Smooth muscle cell (in vitro differentiated cells): Measurements from ENCODE around the gene GLT6D1. TPM values are rescaled to one million over a fixed set of nuclear protein-coding genes. Genes with fewer than 3 reads are reported as not detected.

ENCODE experiments used
- DNase-seq: peaks from one replicate; lab custom pipeline; 2025; ENCODE audit not compliant: unreplicated experiment; lab: John Stamatoyannopoulos, UW
- H2AFZ ChIP-seq: fragments of 200-600 bp; sonication (generic); 2 replicates; pipeline ENCODE4 v1.6.0; 2016; ENCODE audit warnings: antibody characterized with exemption, low read depth, mild to moderate bottlenecking
- H3F3A ChIP-seq: fragments of 200-600 bp; sonication (generic); 2 replicates; pipeline ENCODE4 v1.6.0; 2017; ENCODE audit warnings: antibody characterized with exemption, low read depth
- H3K27ac ChIP-seq: fragments of 200-600 bp; sonication (generic); 2 replicates; pipeline ENCODE4 v1.5.1; 2016; ENCODE audit warnings: low read depth, mild to moderate bottlenecking
- H3K27me3 ChIP-seq: fragments of 200-600 bp; sonication (generic); 2 replicates; pipeline ENCODE4 v1.6.1; 2016; ENCODE audit warnings: low read depth, mild to moderate bottlenecking
- H3K36me3 ChIP-seq: fragments of 200-600 bp; sonication (generic); 2 replicates; pipeline ENCODE4 v1.5.1; 2016; ENCODE audit warnings: low read depth
- H3K4me1 ChIP-seq: fragments of 200-600 bp; sonication (generic); 2 replicates; pipeline ENCODE4 v1.5.1; 2016; ENCODE audit warnings: low read depth
- H3K4me2 ChIP-seq: fragments of 200-600 bp; sonication (generic); 2 replicates; pipeline ENCODE4 v1.6.0; 2016; ENCODE audit warnings: mild to moderate bottlenecking
- H3K4me3 ChIP-seq: fragments of 200-600 bp; sonication (generic); 2 replicates; pipeline ENCODE4 v1.5.1; 2016; ENCODE audit warnings: mild to moderate bottlenecking
- H3K79me2 ChIP-seq: fragments of 200-600 bp; sonication (generic); 2 replicates; pipeline ENCODE4 v1.6.0; 2016; ENCODE audit warnings: low read depth, mild to moderate bottlenecking
- H3K9ac ChIP-seq: fragments of 200-600 bp; sonication (generic); 2 replicates; pipeline ENCODE4 v1.6.0; 2016; ENCODE audit warnings: low read depth
- H3K9me3 ChIP-seq: fragments of 200-600 bp; sonication (generic); replicated peaks from 2 replicates; pipeline ENCODE4 v1.5.1; 2016; ENCODE audit warnings: low read depth
- H4K20me1 ChIP-seq: fragments of 200-600 bp; sonication (generic); 2 replicates; pipeline ENCODE4 v1.6.0; 2016; ENCODE audit warnings: low read depth
- WGBS: methylation state at CpG from one replicate; pipeline ENCODE4 v1.1.7; 2016; ENCODE audit warnings: low lambda C conversion rate; 5-methylcytosine and 5-hydroxymethylcytosine counted together
- polyA plus RNA-seq: library from polyadenylated mRNA; unstranded; fragments of >200 nt; fragmentation: Nextera tagmentation; extraction: Ambion mirVana; gene quantifications from 2 replicates; pipeline ENCODE4 v1.2.1, GENCODE V29; 2016
- total RNA-seq: library from RNA; depleted of rRNA; stranded (reverse); fragments of >200 nt; gene quantifications from 2 replicates; pipeline ENCODE4 v1.2.3, GENCODE V29; 2014
- TF ChIP-seq, protein P1 (sequence below): fragments of 200-600 bp; sonication (generic); IDR thresholded peaks from 2 replicates; pipeline ENCODE4 v1.5.1; 2017; ENCODE audit warnings: borderline replicate concordance, mild to moderate bottlenecking, antibody characterized with exemption; ENCODE audit not compliant: insufficient read depth, poor library complexity, severe bottlenecking

GLT6D1 gene
- total and polyA plus RNA-seq, 2 experiments from 2014 or later: not detected

DNA sequence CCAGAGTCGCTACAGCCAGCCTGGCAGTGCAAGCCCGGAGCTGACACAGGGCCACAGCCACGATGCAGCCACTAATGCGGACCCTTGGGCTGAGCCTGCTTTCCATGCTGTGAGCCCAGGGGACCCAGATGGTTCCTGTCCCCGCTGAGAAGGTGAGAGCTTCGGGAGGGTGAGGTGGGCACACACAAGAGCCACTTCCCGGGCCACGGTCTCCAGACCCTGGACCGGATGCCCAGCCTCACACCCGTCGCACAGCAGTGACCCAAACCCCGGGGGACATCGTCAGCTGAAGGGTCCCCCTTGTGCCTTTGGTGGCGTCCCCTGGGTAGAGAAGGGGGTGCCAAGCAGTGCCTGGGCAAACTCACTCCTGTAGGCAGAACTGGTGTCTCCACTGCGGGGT, 64.4 kb downstream of the GLT6D1 start:
- H3K36me3 ChIP-seq: no peaks in the 10 kb centered on the region
- H3K4me1 ChIP-seq: no peaks in the 10 kb centered on the region
- no peak overlapping the region for H3K4me3 ChIP-seq
- no peak overlapping the region for H3K9ac ChIP-seq
- H3K9me3 ChIP-seq: no peaks in the 10 kb centered on the region
- H2AFZ ChIP-seq: no peak overlapping the region
- TF ChIP-seq, protein P1, sequence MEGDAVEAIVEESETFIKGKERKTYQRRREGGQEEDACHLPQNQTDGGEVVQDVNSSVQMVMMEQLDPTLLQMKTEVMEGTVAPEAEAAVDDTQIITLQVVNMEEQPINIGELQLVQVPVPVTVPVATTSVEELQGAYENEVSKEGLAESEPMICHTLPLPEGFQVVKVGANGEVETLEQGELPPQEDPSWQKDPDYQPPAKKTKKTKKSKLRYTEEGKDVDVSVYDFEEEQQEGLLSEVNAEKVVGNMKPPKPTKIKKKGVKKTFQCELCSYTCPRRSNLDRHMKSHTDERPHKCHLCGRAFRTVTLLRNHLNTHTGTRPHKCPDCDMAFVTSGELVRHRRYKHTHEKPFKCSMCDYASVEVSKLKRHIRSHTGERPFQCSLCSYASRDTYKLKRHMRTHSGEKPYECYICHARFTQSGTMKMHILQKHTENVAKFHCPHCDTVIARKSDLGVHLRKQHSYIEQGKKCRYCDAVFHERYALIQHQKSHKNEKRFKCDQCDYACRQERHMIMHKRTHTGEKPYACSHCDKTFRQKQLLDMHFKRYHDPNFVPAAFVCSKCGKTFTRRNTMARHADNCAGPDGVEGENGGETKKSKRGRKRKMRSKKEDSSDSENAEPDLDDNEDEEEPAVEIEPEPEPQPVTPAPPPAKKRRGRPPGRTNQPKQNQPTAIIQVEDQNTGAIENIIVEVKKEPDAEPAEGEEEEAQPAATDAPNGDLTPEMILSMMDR: no peak
- H3K79me2 ChIP-seq: no peaks in the 10 kb centered on the region
- no peaks in the 10 kb centered on the region for H3F3A ChIP-seq
- no peak overlapping the region for H3K4me2 ChIP-seq
- DNase-seq: no peak
- no peaks in the 10 kb centered on the region for H4K20me1 ChIP-seq
- no peak overlapping the region for H3K27ac ChIP-seq
- H3K27me3 ChIP-seq: no peaks in the 10 kb centered on the region
- WGBS: 93% methylated on average over 15 of the region's 15 CpGs

DNA sequence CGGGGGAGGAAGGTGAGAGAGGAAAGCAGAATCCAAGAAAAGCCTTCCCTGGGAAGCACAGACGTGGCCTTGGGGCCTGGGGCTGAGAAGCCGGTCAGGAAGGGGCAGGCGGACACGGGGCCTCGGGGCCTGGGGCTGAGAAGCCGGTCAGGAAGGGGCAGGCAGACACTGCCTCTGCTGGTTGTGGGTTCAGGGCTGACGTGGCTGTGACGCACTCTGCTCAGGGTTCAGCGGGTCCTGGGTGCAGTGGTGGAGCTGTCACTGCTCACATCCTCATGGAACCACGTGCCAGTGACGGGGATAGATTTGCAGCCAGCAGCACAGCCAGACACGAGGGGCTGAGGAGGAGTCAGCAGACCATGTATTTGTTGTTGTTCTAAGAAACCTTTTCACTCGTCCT, 65.0 kb downstream of the GLT6D1 start:
- Histone ChIP-seq H3K9ac (no peak overlapping the region), H3K4me1 (no peaks in the 10 kb centered on the region), H3K9me3 (no peaks in the 10 kb centered on the region), H3K27ac (no peak overlapping the region), H3K27me3 (no peaks in the 10 kb centered on the region), H3K4me2 (no peak overlapping the region), H4K20me1 (no peaks in the 10 kb centered on the region), H3K4me3 (no peak overlapping the region), H3K36me3 (no peaks in the 10 kb centered on the region), H3F3A (no peaks in the 10 kb centered on the region), H2AFZ (no peak overlapping the region), H3K79me2 (no peaks in the 10 kb centered on the region)
- 87% methylated on average over 11 of the region's 14 CpGs for WGBS
- DNase-seq: no peak
- TF ChIP-seq, protein P1: no peak

Other genes with a start within 250 kb of the GLT6D1 start
- gene PPP1R26, start 159.8 kb downstream of the GLT6D1 start, total RNA-seq: 7.3 and 8.1 TPM in 2 replicates
- gene PPP1R26, start 159.8 kb downstream of the GLT6D1 start, polyA plus RNA-seq: 6.2 and 7.7 TPM in 2 replicates
- 30.7 and 34.2 TPM in 2 replicates for gene MRPS2, start 138.9 kb downstream of the GLT6D1 start, total RNA-seq
- gene MRPS2, start 138.9 kb downstream of the GLT6D1 start, polyA plus RNA-seq: 49.0 and 52.6 TPM in 2 replicates
- gene LCN1, start 118.1 kb downstream of the GLT6D1 start, total RNA-seq: 0.85 and 0.99 TPM in 2 replicates
- gene LCN1, start 118.1 kb downstream of the GLT6D1 start, polyA plus RNA-seq: 3.5 and 5.6 TPM in 2 replicates
- not detected in 2 replicates for gene OBP2A, start 93.4 kb downstream of the GLT6D1 start, total RNA-seq
- 0.61 TPM in 1 of 2 replicates, not detected in the other for gene OBP2A, start 93.4 kb downstream of the GLT6D1 start, polyA plus RNA-seq
- 1.4 and 6.3 TPM in 2 replicates for gene PAEP, start 77.8 kb downstream of the GLT6D1 start, total RNA-seq
- gene PAEP, start 77.8 kb downstream of the GLT6D1 start, polyA plus RNA-seq: 5.3 TPM in 1 of 2 replicates, not detected in the other
- gene LCN9, start 23.8 kb upstream of the GLT6D1 start, total RNA-seq: 15.6 and 22.0 TPM in 2 replicates
- 20.8 and 45.2 TPM in 2 replicates for gene LCN9, start 23.8 kb upstream of the GLT6D1 start, polyA plus RNA-seq
- gene SOHLH1, start 59.9 kb upstream of the GLT6D1 start, total RNA-seq: not detected in 2 replicates
- not detected in 2 replicates for gene SOHLH1, start 59.9 kb upstream of the GLT6D1 start, polyA plus RNA-seq
- not detected in 2 replicates for gene KCNT1, start 62.6 kb upstream of the GLT6D1 start, total RNA-seq
- gene KCNT1, start 62.6 kb upstream of the GLT6D1 start, polyA plus RNA-seq: 0.30 TPM in 1 of 2 replicates, not detected in the other